ENCODE data around the gene ARFGEF2. TPM values are rescaled to one million over a fixed set of nuclear protein-coding genes. Genes with fewer than 3 reads are reported as not detected.

Gene ARFGEF2
- total RNA-seq, 1 experiment from 2014 or later: 22.2 TPM

- Histone ChIP-seq H3K27ac (ENCODE audit: low read depth, low read length) (no peak overlapping the region), H3K4me3 (replicated peaks in 1 of 2; ENCODE audit: low read depth in 1 of 2, low read length in 2 of 2) (no peak overlapping the region), H3K9me2 (ENCODE audit: insufficient read depth) (no peaks in the 10 kb centered on the region), H3K36me3 (ENCODE audit: control insufficient read depth in 1 of 2, insufficient read depth in 2 of 2, low read length in 2 of 2) (no peaks in the 10 kb centered on the region), H3K9me3 (ENCODE audit: control insufficient read depth in 1 of 2, insufficient read depth in 1 of 2, low read depth in 1 of 2, low read length in 2 of 2) (no peaks in the 10 kb centered on the region), H3K79me2 (ENCODE audit: insufficient read depth, low read length) (no peaks in the 10 kb centered on the region), H3K4me1 (ENCODE audit: control insufficient read depth in 1 of 2, insufficient read depth in 2 of 2, low read length in 2 of 2) (no peaks in the 10 kb centered on the region), H3K4me2 (ENCODE audit: low read length) (no peak overlapping the region), H3K27me3 (ENCODE audit: insufficient read depth, low read length) (no peaks in the 10 kb centered on the region), H2AFZ (ENCODE audit: low read depth, low read length, poor library complexity, severe bottlenecking) (no peak overlapping the region), H3K9ac (ENCODE audit: low read length) (no peak overlapping the region), H4K20me1 (ENCODE audit: insufficient read depth) (no peaks in the 10 kb centered on the region)
- ChIA-PET RAD21 (ENCODE audit: low non-redundant PET in 1 of 2, low total read pairs in 2 of 2, uncharacterized antibody in 2 of 2, unreplicated experiment in 2 of 2) (no interaction called here), POLR2A (no interaction called here), CTCF (no interaction called here)
- no peak for TF ChIP-seq SRF (IDR thresholded peaks at IDR 0.05; ENCODE audit: low read depth)
- no peak for TF ChIP-seq CBX3 (IDR thresholded peaks at IDR 0.05; ENCODE audit: low read depth)
- no peak for TF ChIP-seq RAD21 (IDR thresholded peaks at IDR 0.05; ENCODE audit: low read depth)
- TF ChIP-seq FOSL1 (IDR thresholded peaks at IDR 0.05; ENCODE audit: low read depth): no peak
- TF ChIP-seq POLR2A (IDR thresholded peaks at IDR 0.05; ENCODE audit: borderline replicate concordance, extremely low read depth, insufficient read depth, insufficient read length): no peak
- DNase-seq (ENCODE audit: low read depth, low spot score) (no peak), ATAC-seq (no peak)
- no TSS peak for BruUV-seq (replicated peaks)
- intact Hi-C loops (cut with micrococcal nuclease): no loop called here
These were observed 30.1 kb upstream of the ARFGEF2 start for GRCh38 chr20:48891235-48892048.

- no peak for TF ChIP-seq SRF (IDR thresholded peaks at IDR 0.05; ENCODE audit: low read depth)
- no peak for TF ChIP-seq REST (IDR thresholded peaks at IDR 0.05; ENCODE audit: low read depth)
- TF ChIP-seq POLR2A (IDR thresholded peaks at IDR 0.05; ENCODE audit: borderline replicate concordance, extremely low read depth, insufficient read depth, insufficient read length): no peak
- TF ChIP-seq ELF1 (IDR thresholded peaks at IDR 0.05; ENCODE audit: borderline replicate concordance, low read depth): no peak
- TF ChIP-seq TCF7L2 (IDR thresholded peaks at IDR 0.05; ENCODE audit: borderline replicate concordance, extremely low read depth, insufficient read depth, insufficient read length): no peak
- no peak for TF ChIP-seq ZNF274 (IDR thresholded peaks at IDR 0.05; ENCODE audit: low read depth, low read length)
- TF ChIP-seq FOSL1 (IDR thresholded peaks at IDR 0.05; ENCODE audit: low read depth): no peak
- TF ChIP-seq ZFX (IDR thresholded peaks at IDR 0.05): no peak
- TF ChIP-seq EZH2 (IDR thresholded peaks at IDR 0.05): no peak
- no peak for TF ChIP-seq CBX3 (IDR thresholded peaks at IDR 0.05; ENCODE audit: low read depth)
- no peak for TF ChIP-seq MAX (IDR thresholded peaks at IDR 0.05)
- Histone ChIP-seq H3K4me3 (replicated peaks in 1 of 2; ENCODE audit: low read depth in 1 of 2, low read length in 2 of 2) (no peak overlapping the region), H3K9me3 (ENCODE audit: control insufficient read depth in 1 of 2, insufficient read depth in 1 of 2, low read depth in 1 of 2, low read length in 2 of 2) (no peaks in the 10 kb centered on the region), H3K36me3 (ENCODE audit: control insufficient read depth in 1 of 2, insufficient read depth in 2 of 2, low read length in 2 of 2) (no peaks in the 10 kb centered on the region), H3K9ac (ENCODE audit: low read length) (no peak overlapping the region), H3K9me2 (ENCODE audit: insufficient read depth) (no peaks in the 10 kb centered on the region), H3K27ac (ENCODE audit: low read depth, low read length) (no peak overlapping the region), H3K79me2 (ENCODE audit: insufficient read depth, low read length) (no peaks in the 10 kb centered on the region), H2AFZ (ENCODE audit: low read depth, low read length, poor library complexity, severe bottlenecking) (no peak overlapping the region), H3K27me3 (ENCODE audit: insufficient read depth, low read length) (no peaks in the 10 kb centered on the region), H3K4me2 (ENCODE audit: low read length) (no peak overlapping the region), H3K4me1 (ENCODE audit: control insufficient read depth in 1 of 2, insufficient read depth in 2 of 2, low read length in 2 of 2) (no peaks in the 10 kb centered on the region), H4K20me1 (ENCODE audit: insufficient read depth) (no peaks in the 10 kb centered on the region)
- no peak for ATAC-seq
- ChIA-PET POLR2A (no interaction called here), RAD21 (ENCODE audit: low non-redundant PET in 1 of 2, low total read pairs in 2 of 2, uncharacterized antibody in 2 of 2, unreplicated experiment in 2 of 2) (no interaction called here), CTCF (no interaction called here)
- DNase-seq (ENCODE audit: low read depth, low spot score): no peak
- BruUV-seq (replicated peaks): no TSS peak
- intact Hi-C loops (cut with micrococcal nuclease): no loop called here
These were observed 29.5 kb upstream of the ARFGEF2 start for GRCh38 chr20:48892049-48892470.
